K562 (cell line): ENCODE data around the gene AP5Z1. TPM values are rescaled to one million over a fixed set of nuclear protein-coding genes. Genes with fewer than 3 reads are reported as not detected.
A peak's percentile ranks its signal among the peaks of the same experiment; 100 is the strongest.

ENCODE experiments used
- CREBBP ChIP-seq: IDR thresholded peaks from one replicate; pipeline ENCODE4 v1.6.1; 2012; ENCODE audit warnings: low read depth, mild to moderate bottlenecking, control low read depth, inconsistent platforms, low read length
- DACH1 ChIP-seq: fragments of 450-650 bp; IDR thresholded peaks from 2 replicates; pipeline ENCODE4 v1.6.1; 2018; ENCODE audit not compliant: partially characterized antibody
- ELF1 ChIP-seq: fragments of 200-800 bp; sonication (Bioruptor generic); IDR thresholded peaks from 2 replicates; pipeline ENCODE4 v1.6.1; 2016; ENCODE audit warnings: missing genetic modification characterization, missing compliant biosample characterization
- EP300 ChIP-seq: IDR thresholded peaks from 2 replicates; pipeline ENCODE4 v1.6.1; 2012; ENCODE audit warnings: low read length, improper control_type of control experiment
- GTF2F1 ChIP-seq: IDR thresholded peaks from 2 replicates; pipeline ENCODE4 v1.6.1; 2011; ENCODE audit warnings: low read depth, low read length, improper control_type of control experiment
- KDM2B ChIP-seq: fragments of 250-450 bp; sonication (Bioruptor Pico); IDR thresholded peaks from 2 replicates; pipeline ENCODE4 v1.8.0; 2021; ENCODE audit warnings: mild to moderate bottlenecking, moderate library complexity
- MCM3 ChIP-seq: fragments of 450-650 bp; IDR thresholded peaks from 2 replicates; pipeline ENCODE4 v1.6.1; 2016
- MEF2A ChIP-seq: IDR thresholded peaks from 2 replicates; pipeline ENCODE4 v1.6.1; 2011; ENCODE audit warnings: low read depth, mild to moderate bottlenecking, low read length, moderate library complexity; ENCODE audit not compliant: control insufficient read depth
- PHF8 ChIP-seq: fragments of 200-600 bp; sonication (generic); IDR thresholded peaks from 2 replicates; pipeline ENCODE4 v1.6.1; 2012; ENCODE audit warnings: mixed run types, mild to moderate bottlenecking, inconsistent platforms, low read length, moderate library complexity, borderline replicate concordance
- PTRF ChIP-seq: fragments of 450-650 bp; IDR thresholded peaks from 2 replicates; pipeline ENCODE4 v1.6.1; 2016; ENCODE audit warnings: mild to moderate bottlenecking, missing genetic modification characterization, missing compliant biosample characterization
- THRB ChIP-seq: fragments of 450-650 bp; formaldehyde crosslinking; conservative IDR thresholded peaks from 2 replicates; pipeline ENCODE4 v1.4.0; 2022; ENCODE audit warnings: mild to moderate bottlenecking, missing genetic modification characterization
- TOE1 ChIP-seq, 2 experiments: fragments of 450-650 bp in 1 of 2; sonication (generic) in 1 of 2; formaldehyde crosslinking in 1 of 2; IDR thresholded peaks; 2 replicates each; pipeline versions ENCODE4 v1.7.1 to v1.8.0; 2016 to 2022; ENCODE audit warnings: borderline replicate concordance in 2 of 2, mild to moderate bottlenecking in 2 of 2, antibody characterized with exemption in 1 of 2, inconsistent platforms in 1 of 2, low read depth in 1 of 2, missing genetic modification reagents in 1 of 2, moderate library complexity in 1 of 2
- ZFP91 ChIP-seq: sonication (generic); formaldehyde crosslinking; IDR thresholded peaks from 2 replicates; pipeline ENCODE4 v1.8.0; 2022; ENCODE audit warnings: mild to moderate bottlenecking, missing genetic modification reagents
- ZFX ChIP-seq: sonication (generic); formaldehyde crosslinking; IDR thresholded peaks from 2 replicates; pipeline ENCODE4 v1.8.0; 2022; ENCODE audit warnings: mild to moderate bottlenecking, missing genetic modification reagents, moderate library complexity
- ZNF224 ChIP-seq: sonication (generic); formaldehyde crosslinking; IDR thresholded peaks from 2 replicates; pipeline ENCODE4 v1.8.0; 2022; ENCODE audit warnings: mild to moderate bottlenecking, missing genetic modification reagents
- ZNF239 ChIP-seq: fragments of 250-450 bp; sonication (Bioruptor Pico); IDR thresholded peaks from 2 replicates; pipeline ENCODE4 v1.4.0; 2020; ENCODE audit warnings: mild to moderate bottlenecking
- ZNF24 ChIP-seq: fragments of 450-650 bp; IDR thresholded peaks from 2 replicates; pipeline ENCODE4 v1.6.1; 2016
- ZNF354B ChIP-seq: fragments of 250-450 bp; sonication (Bioruptor Pico); IDR thresholded peaks from 2 replicates; pipeline ENCODE4 v1.4.0; 2020
- ZNF436 ChIP-seq: fragments of 250-450, 450-650 bp; sonication (Bioruptor Pico); formaldehyde crosslinking; IDR thresholded peaks from 2 replicates; pipeline ENCODE4 v1.7.0; 2020; ENCODE audit warnings: mild to moderate bottlenecking
- ZNF507 ChIP-seq: conservative IDR thresholded peaks from 2 replicates; pipeline ENCODE4 v1.6.1; 2017; ENCODE audit warnings: missing genetic modification characterization, missing compliant biosample characterization
- ZNF764 ChIP-seq: fragments of 250-450 bp; sonication (Bioruptor Pico); IDR thresholded peaks from 2 replicates; pipeline ENCODE4 v1.4.0; 2020; ENCODE audit warnings: low read depth, mild to moderate bottlenecking, moderate library complexity
- ZNF785 ChIP-seq: fragments of 250-450 bp; sonication (Bioruptor Pico); IDR thresholded peaks from 2 replicates; pipeline ENCODE4 v1.4.0; 2020; ENCODE audit warnings: mild to moderate bottlenecking
- polyA plus RNA-seq, 8 experiments: library from polyadenylated mRNA; depleted of rRNA in 4 of 8; stranded (reverse) in 5 of 8; unstranded in 3 of 8; fragments of >200 nt; fragmentation: Nextera tagmentation in 2 of 8; fragmentation: Illumina TruSeq in 1 of 8; extraction: Ambion mirVana in 2 of 8; extraction: Trizol in 1 of 8; gene quantifications; 2 replicates each; pipeline versions ENCODE4 v1.2.1 to v1.2.3, GENCODE V29; 2011 to 2014; ENCODE audit warnings: inconsistent platforms in 1 of 8, missing spikeins in 1 of 8
- total RNA-seq, 7 experiments: library from RNA; depleted of rRNA in 6 of 7; stranded (reverse); fragments of >200 nt in 6 of 7; fragmentation: Illumina TruSeq in 2 of 7; extraction: Trizol in 2 of 7; gene quantifications; 2 replicates each; pipeline versions ENCODE4 v1.2.1 to v1.2.3, GENCODE V29; 2011 to 2021; ENCODE audit warnings: low replicate concordance in 1 of 7
- TF ChIP-seq, protein P1 (sequence below): fragments of 250-450 bp; sonication (Bioruptor Pico); IDR thresholded peaks from 2 replicates; pipeline ENCODE4 v1.5.0; 2021; ENCODE audit warnings: mild to moderate bottlenecking, borderline replicate concordance
- TF ChIP-seq, protein P2 (sequence below): fragments of 450-650 bp; formaldehyde crosslinking; IDR thresholded peaks from 2 replicates; pipeline ENCODE4 v1.4.0; 2020; ENCODE audit warnings: mild to moderate bottlenecking, moderate library complexity

AP5Z1 gene
- total and polyA plus RNA-seq, 9 of the 15 experiments (the other 6 are each of a cell fraction or from before 2014, with no cell fraction given) = 0.06 to 31.1 (median 6.4) TPM

DNA sequence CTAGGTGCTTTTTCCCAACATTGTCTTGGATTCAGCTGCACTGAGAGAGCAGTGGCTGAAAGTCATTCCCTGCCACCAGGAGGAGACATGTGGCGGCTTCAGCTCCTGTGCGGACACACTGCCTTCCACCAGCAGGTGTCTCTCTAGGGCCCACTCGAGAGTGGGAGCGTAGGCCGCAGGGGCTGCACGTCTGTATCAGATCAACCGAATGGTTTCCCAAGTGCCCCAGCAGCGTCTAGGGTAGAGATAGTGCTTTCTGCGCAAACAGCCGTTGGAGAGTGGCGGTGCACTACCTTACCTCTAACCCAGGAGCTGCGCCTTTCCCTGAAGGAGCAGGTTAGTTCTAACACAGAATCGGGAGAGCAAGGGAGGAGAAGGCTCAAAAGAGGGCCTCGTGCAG, 54.8 kb downstream of the AP5Z1 start (continued):
- no peak for TF ChIP-seq ZFP91 (CRISPR knock-in tag)
- TF ChIP-seq, protein P1, sequence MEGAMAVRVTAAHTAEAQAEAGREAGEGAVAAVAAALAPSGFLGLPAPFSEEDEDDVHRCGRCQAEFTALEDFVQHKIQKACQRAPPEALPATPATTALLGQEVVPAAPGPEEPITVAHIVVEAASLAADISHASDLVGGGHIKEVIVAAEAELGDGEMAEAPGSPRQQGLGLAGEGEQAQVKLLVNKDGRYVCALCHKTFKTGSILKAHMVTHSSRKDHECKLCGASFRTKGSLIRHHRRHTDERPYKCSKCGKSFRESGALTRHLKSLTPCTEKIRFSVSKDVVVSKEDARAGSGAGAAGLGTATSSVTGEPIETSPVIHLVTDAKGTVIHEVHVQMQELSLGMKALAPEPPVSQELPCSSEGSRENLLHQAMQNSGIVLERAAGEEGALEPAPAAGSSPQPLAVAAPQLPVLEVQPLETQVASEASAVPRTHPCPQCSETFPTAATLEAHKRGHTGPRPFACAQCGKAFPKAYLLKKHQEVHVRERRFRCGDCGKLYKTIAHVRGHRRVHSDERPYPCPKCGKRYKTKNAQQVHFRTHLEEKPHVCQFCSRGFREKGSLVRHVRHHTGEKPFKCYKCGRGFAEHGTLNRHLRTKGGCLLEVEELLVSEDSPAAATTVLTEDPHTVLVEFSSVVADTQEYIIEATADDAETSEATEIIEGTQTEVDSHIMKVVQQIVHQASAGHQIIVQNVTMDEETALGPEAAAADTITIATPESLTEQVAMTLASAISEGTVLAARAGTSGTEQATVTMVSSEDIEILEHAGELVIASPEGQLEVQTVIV (CRISPR knock-in tag) = no peak
- peak; percentile 53; the same call in 1 of the 2 replicates for TF ChIP-seq EP300
- no peak for TF ChIP-seq ZNF354B (CRISPR knock-in tag)
- no peak for TF ChIP-seq ZNF785
- TF ChIP-seq ZNF764 (CRISPR knock-in tag) = no peak
- no peak for TF ChIP-seq CREBBP
- no peak for TF ChIP-seq ZNF507 (tag)
- peak; percentile 78 for TF ChIP-seq ZFX
- TF ChIP-seq DACH1 = no peak
- TF ChIP-seq, protein P2, sequence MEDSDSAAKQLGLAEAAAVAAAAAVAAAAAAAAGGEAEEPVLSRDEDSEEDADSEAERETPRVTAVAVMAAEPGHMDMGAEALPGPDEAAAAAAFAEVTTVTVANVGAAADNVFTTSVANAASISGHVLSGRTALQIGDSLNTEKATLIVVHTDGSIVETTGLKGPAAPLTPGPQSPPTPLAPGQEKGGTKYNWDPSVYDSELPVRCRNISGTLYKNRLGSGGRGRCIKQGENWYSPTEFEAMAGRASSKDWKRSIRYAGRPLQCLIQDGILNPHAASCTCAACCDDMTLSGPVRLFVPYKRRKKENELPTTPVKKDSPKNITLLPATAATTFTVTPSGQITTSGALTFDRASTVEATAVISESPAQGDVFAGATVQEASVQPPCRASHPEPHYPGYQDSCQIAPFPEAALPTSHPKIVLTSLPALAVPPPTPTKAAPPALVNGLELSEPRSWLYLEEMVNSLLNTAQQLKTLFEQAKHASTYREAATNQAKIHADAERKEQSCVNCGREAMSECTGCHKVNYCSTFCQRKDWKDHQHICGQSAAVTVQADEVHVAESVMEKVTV (CRISPR knock-in tag) = peak; percentile 68; the same call in 1 of the 2 replicates
- no peak for TF ChIP-seq MEF2A
- no peak for TF ChIP-seq GTF2F1
- no peak for TF ChIP-seq TOE1 (IDR thresholded peaks at IDR 0.05; ENCODE audit: borderline replicate concordance)
- TF ChIP-seq TOE1 (CRISPR knock-in tag; IDR thresholded peaks at IDR 0.05; ENCODE audit: borderline replicate concordance, low read depth) = 0 out of 2 replicates have a peak, but pooled peaks have one; percentile 31
- no peak for TF ChIP-seq PHF8
- TF ChIP-seq ELF1 = no peak
- no peak for TF ChIP-seq THRB (CRISPR knock-in tag)
- no peak for TF ChIP-seq ZNF224
- TF ChIP-seq MCM3 = no peak
- TF ChIP-seq ZNF24 = no peak; the same call in 1 of the 2 replicates
- TF ChIP-seq ZNF436 (CRISPR knock-in tag) = no peak
- TF ChIP-seq KDM2B = no peak
- no peak for TF ChIP-seq ZNF239
- no peak for TF ChIP-seq PTRF (tag)
